Dermis lymphatic vessel endothelial cell (primary cell): ENCODE results near the gene TNFRSF12A. TPM values are rescaled to one million over a fixed set of nuclear protein-coding genes. Genes with fewer than 3 reads are reported as not detected.

Source experiments
- total RNA-seq: library from RNA; depleted of rRNA; stranded (reverse); fragments of >200 nt; gene quantifications from 2 replicates; pipeline ENCODE4 v1.2.1, GENCODE V29; 2014

Gene TNFRSF12A
- 15.0 and 30.8 TPM in 2 replicates for total RNA-seq

GRCh38 chr16:3020247-3020603 is at the start of gene TNFRSF12A:
Gene TNFRSF12A (plus strand): TSS chr16:3020368. CDS start chr16:3020398, 30 bp downstream.

GRCh38 chr16:2980227-2981176 is 39.7 kb upstream of the TNFRSF12A start, which contains the start of gene PKMYT1:
Gene PKMYT1 (minus strand): TSS chr16:2980446. CDS start chr16:2979657, 789 bp downstream.

GRCh38 chr16:3012828-3013420 is 7.2 kb upstream of the TNFRSF12A start, which contains the start of gene CLDN9:
Gene CLDN9 (plus strand): TSS chr16:3012923. CDS start chr16:3013363, 440 bp downstream.

DNA sequence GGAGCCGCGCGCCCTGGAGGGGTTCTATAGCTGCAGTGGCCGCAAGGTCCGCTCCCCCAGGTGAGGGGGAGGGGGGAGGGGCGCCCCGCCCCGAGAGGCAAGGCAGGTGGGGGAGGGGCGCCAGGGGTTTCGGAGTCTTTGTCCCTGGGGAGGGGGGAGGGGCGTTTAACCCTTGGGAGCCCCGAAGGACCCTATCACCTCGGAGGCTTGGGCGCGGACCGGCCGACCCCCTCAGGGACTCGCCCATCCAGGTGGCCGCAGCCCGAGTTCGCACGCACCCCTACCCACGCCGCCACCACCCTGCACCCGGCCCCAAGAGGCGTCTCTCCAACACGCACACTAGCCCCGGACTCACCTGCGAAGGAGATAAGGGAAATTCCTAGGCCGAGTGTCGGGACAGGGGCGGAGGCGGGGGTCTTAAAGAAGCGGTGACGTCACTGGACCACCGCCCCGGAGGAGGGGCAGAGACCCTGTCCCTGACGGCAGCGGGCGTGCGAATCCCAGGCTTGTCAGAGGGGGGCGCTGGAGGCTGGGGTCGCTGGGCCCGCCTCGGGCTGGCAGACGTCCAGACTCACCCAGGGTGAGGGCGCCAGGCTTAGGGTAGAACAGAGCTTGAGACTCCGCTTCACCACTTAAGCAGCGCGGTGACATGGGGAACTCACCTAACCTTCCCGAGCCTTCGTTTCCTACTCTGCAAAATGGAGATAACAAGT is 2.2 kb upstream of the TNFRSF12A start, which contains the start of gene CLDN6:
CLDN6 (minus strand) TSS at position 390 of the 713 bp plus-strand sequence. CDS start 2,162 bp downstream, outside the sequence.

GRCh38 chr16:3023669-3024478 is 3.7 kb downstream of the TNFRSF12A start, which contains the start of the genes HCFC1R1 and THOC6:
Gene HCFC1R1 (minus strand): TSS chr16:3023942. CDS start chr16:3023941, 1 bp downstream.
Gene THOC6 (plus strand): TSS chr16:3024035. CDS start chr16:3024327, 292 bp downstream.

DNA sequence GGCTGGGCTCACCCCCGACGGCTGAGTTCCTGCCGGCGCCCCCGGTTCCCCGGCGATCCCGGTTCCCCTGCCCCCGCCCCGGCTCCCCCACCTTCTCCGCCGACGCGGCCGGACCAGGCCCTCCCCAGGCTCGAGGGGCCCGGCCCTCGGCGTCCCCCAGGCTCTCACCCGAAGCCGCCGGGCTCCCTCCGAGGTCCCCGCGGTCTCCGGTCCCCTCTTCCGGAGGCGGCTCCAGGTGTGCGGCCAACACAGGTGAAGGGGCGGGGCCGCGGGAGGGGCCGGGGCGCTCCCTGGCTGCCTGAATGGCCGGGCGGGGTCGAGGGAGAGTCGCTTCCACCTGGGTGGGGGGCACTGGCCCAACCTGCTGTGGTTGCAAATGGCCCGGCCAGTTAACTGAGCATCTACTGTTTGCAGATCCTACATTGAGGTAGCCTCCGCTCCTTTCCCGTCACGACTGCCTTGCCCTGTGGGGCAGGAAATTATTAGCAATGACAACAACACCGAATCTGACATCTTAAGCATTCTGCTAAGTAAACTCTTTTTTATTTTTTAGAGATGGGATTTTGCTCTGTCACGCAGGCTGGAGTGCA is 16.7 kb downstream of the TNFRSF12A start, which contains the start of gene BICDL2:
BICDL2 (minus strand) TSS at position 219 of the 590 bp plus-strand sequence. CDS start 1,448 bp downstream, outside the sequence.

DNA sequence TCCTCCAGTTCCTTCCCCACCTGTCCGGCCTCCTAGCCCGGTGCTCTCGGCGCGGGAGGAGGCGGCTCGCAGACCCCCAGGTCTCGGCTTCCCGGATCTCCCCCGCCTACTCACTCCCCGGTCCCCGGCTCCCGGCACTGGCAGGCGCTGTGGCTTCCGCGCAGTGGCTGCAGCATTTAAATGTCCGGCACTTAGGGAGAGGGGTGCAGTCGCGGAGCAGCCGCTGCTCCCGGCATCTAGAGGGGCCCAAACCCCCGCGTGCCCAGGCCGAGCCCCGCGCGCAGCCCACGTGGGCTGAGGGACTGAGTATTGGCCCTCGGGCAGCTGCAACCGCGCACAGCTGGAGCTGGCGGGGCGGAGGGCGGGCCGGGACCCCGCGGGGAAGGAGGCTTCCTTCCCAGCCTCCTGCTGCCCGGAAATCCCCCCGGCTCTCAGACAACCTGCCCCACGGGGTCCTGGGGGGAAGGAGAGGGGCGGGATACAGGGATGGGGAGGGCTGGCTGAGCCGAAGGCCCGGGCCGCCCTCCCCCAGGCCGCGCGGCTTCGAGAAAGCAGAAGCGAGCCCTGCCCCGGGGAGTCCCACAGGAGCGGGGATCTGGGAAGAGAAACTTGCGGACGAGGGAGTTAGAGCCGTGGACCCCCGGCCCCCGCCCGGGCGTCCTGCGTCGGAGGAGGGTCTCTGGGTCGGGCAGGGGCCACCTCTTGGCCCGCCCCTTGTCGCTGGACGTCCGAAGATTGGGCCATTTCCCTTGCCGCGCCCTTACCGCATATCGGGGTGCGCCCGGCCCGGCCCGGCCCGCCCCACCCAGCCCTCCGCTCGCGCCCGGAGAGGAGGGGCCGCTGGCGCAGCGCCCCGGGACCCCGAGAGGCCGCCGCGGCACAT is 25.8 kb downstream of the TNFRSF12A start, which contains the start of gene MMP25:
MMP25 (plus strand) TSS at position 804 of the 883 bp plus-strand sequence. CDS start 357 bp downstream, outside the sequence.

DNA sequence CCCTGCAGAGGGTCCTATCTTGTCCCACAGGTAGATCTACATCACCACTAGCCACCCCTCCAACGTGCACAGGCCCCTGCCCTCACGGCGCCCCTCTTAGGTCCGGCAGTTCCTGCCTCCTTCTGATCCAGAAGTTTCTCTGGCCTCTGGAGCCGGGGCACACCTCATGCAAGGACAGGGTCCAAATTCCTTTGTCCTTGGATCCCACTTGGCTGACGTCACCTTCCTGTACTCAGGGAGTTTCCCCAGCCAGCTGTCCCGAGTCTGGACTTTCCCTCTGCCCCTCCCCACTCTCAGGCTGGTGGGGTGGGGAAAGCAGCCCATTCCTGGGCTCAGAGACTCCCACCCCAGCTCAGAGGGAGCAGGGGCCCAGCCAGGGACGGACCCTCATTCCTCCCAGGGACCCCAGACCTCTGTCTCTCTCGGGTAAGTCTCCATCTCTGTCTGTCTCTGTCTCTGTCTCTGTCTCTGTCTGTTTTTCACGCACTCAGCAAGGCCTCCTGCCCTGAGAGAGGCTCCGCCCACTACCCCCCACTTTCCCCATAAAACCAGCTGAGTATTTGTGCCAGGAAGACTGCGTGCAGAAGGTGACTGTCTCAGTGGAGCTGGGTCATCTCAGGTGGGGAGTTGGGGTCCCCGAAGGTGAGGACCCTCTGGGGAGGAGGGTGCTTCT is 45.0 kb downstream of the TNFRSF12A start, which contains the start of gene IL32:
IL32 (plus strand) TSS at position 572 of the 673 bp plus-strand sequence. CDS start 172 bp downstream, outside the sequence.

Other genes starting within 250 kb of the TNFRSF12A start
- 231 and 332 TPM in 2 replicates for gene ELOB, start 243.1 kb upstream of the TNFRSF12A start, total RNA-seq
- gene PRSS33, start 232.8 kb upstream of the TNFRSF12A start, total RNA-seq = not detected in 2 replicates
- gene PRSS41, start 221.9 kb upstream of the TNFRSF12A start, total RNA-seq = not detected in 2 replicates
- gene PRSS21, start 203.1 kb upstream of the TNFRSF12A start, total RNA-seq = 0.65 and 1.1 TPM in 2 replicates
- gene ZG16B, start 190.1 kb upstream of the TNFRSF12A start, total RNA-seq = 0.09 TPM in 1 of 2 replicates, not detected in the other
- gene PRSS22, start 162.2 kb upstream of the TNFRSF12A start, total RNA-seq = not detected in 2 replicates
- gene FLYWCH2, start 137.2 kb upstream of the TNFRSF12A start, total RNA-seq = 28.8 and 32.3 TPM in 2 replicates
- gene FLYWCH1, start 108.4 kb upstream of the TNFRSF12A start, total RNA-seq = 18.4 and 19.9 TPM in 2 replicates
- under 0.01 TPM in 1 of 2 replicates, not detected in the other for gene KREMEN2, start 56.1 kb upstream of the TNFRSF12A start, total RNA-seq
- 2.5 and 2.7 TPM in 2 replicates for gene PAQR4, start 51.0 kb upstream of the TNFRSF12A start, total RNA-seq
- 0.60 and 0.98 TPM in 2 replicates for gene PKMYT1, start 39.9 kb upstream of the TNFRSF12A start, total RNA-seq
- gene CLDN9, start 7.4 kb upstream of the TNFRSF12A start, total RNA-seq = not detected in 2 replicates
- not detected in 2 replicates for gene CLDN6, start 2.2 kb upstream of the TNFRSF12A start, total RNA-seq
- 2.4 TPM in 2 replicates for gene HCFC1R1, start 3.6 kb downstream of the TNFRSF12A start, total RNA-seq
- 14.7 and 21.3 TPM in 2 replicates for gene THOC6, start 3.7 kb downstream of the TNFRSF12A start, total RNA-seq
- not detected in 2 replicates for gene BICDL2, start 16.6 kb downstream of the TNFRSF12A start, total RNA-seq
- under 0.01 TPM in 1 of 2 replicates, not detected in the other for gene MMP25, start 26.2 kb downstream of the TNFRSF12A start, total RNA-seq
- gene IL32, start 45.3 kb downstream of the TNFRSF12A start, total RNA-seq = 5.2 and 9.9 TPM in 2 replicates
- gene ZSCAN10, start 78.9 kb downstream of the TNFRSF12A start, total RNA-seq = not detected in 2 replicates
- gene ZNF205, start 92.2 kb downstream of the TNFRSF12A start, total RNA-seq = 10.6 and 13.4 TPM in 2 replicates
- 2.7 and 4.3 TPM in 2 replicates for gene ZNF213, start 114.7 kb downstream of the TNFRSF12A start, total RNA-seq
- gene OR1F1, start 167.8 kb downstream of the TNFRSF12A start, total RNA-seq = not detected in 2 replicates
- 9.2 and 10.8 TPM in 2 replicates for gene ZNF200, start 214.8 kb downstream of the TNFRSF12A start, total RNA-seq
- not detected in 2 replicates for gene MEFV, start 236.3 kb downstream of the TNFRSF12A start, total RNA-seq